Measurements from ENCODE around the gene MS4A4E.
"Not testable (repeated sequence)": the region's sequence is repeated elsewhere in the genome, so short reads cannot be mapped to it uniquely, and the experiment has no call there.

MS4A4E gene

GRCh38 chr11:60168306-60168705 lies 74.6 kb downstream of the MS4A4E start:
- Histone ChIP-seq H3K9me3 (ENCODE audit: low read length) (no peaks in the 10 kb centered on the region), H3K36me3 (ENCODE audit: insufficient read depth, low read length) (no peaks in the 10 kb centered on the region), H3K4me1 (ENCODE audit: insufficient read depth, low read length) (no peaks in the 10 kb centered on the region), H3K27me3 (ENCODE audit: control insufficient read depth in 1 of 2, insufficient read depth in 2 of 2, low read length in 2 of 2) (no peaks in the 10 kb centered on the region), H3K27ac (ENCODE audit: low read depth, low read length) (no peak overlapping the region), H3K9ac (ENCODE audit: low read length) (no peak overlapping the region), H3K4me3 (ENCODE audit: low read depth in 1 of 2, low read length in 2 of 2) (no peak overlapping the region)

GRCh38 chr11:60165951-60166350 lies 77.0 kb downstream of the MS4A4E start:
- Histone ChIP-seq H3K9ac (ENCODE audit: low read length) (no peak overlapping the region), H3K4me3 (ENCODE audit: low read depth in 1 of 2, low read length in 2 of 2) (no peak overlapping the region), H3K4me1 (ENCODE audit: insufficient read depth, low read length) (no peaks in the 10 kb centered on the region), H3K9me3 (ENCODE audit: low read length) (no peaks in the 10 kb centered on the region), H3K27ac (ENCODE audit: low read depth, low read length) (no peak overlapping the region), H3K27me3 (ENCODE audit: control insufficient read depth in 1 of 2, insufficient read depth in 2 of 2, low read length in 2 of 2) (no peaks in the 10 kb centered on the region), H3K36me3 (ENCODE audit: insufficient read depth, low read length) (no peaks in the 10 kb centered on the region)

GRCh38 chr11:60165538-60165937 lies 77.4 kb downstream of the MS4A4E start:
- H3K27me3 ChIP-seq (ENCODE audit: control insufficient read depth in 1 of 2, insufficient read depth in 2 of 2, low read length in 2 of 2) = no peaks in the 10 kb centered on the region
- no peaks in the 10 kb centered on the region for H3K4me1 ChIP-seq (ENCODE audit: insufficient read depth, low read length)
- no peaks in the 10 kb centered on the region for H3K9me3 ChIP-seq (ENCODE audit: low read length)
- no peak overlapping the region for H3K27ac ChIP-seq (ENCODE audit: low read depth, low read length)
- no peaks in the 10 kb centered on the region for H3K36me3 ChIP-seq (ENCODE audit: insufficient read depth, low read length)
- H3K4me3 ChIP-seq (ENCODE audit: low read depth in 1 of 2, low read length in 2 of 2) = no peak overlapping the region
- no peak overlapping the region for H3K9ac ChIP-seq (ENCODE audit: low read length)

GRCh38 chr11:60164550-60165075 lies 78.3 kb downstream of the MS4A4E start:
- Histone ChIP-seq H3K4me3 (ENCODE audit: low read depth in 1 of 2, low read length in 2 of 2) (no peak overlapping the region), H3K36me3 (ENCODE audit: insufficient read depth, low read length) (no peaks in the 10 kb centered on the region), H3K27ac (ENCODE audit: low read depth, low read length) (no peak overlapping the region), H3K9me3 (ENCODE audit: low read length) (no peaks in the 10 kb centered on the region), H3K4me1 (ENCODE audit: insufficient read depth, low read length) (no peaks in the 10 kb centered on the region), H3K9ac (ENCODE audit: low read length) (no peak overlapping the region), H3K27me3 (ENCODE audit: control insufficient read depth in 1 of 2, insufficient read depth in 2 of 2, low read length in 2 of 2) (no peaks in the 10 kb centered on the region)

- Histone ChIP-seq H3K9me3 (ENCODE audit: low read length) (no peaks in the 10 kb centered on the region), H3K4me1 (ENCODE audit: insufficient read depth, low read length) (no peaks in the 10 kb centered on the region), H3K27me3 (ENCODE audit: control insufficient read depth in 1 of 2, insufficient read depth in 2 of 2, low read length in 2 of 2) (no peaks in the 10 kb centered on the region), H3K27ac (ENCODE audit: low read depth, low read length) (no peak overlapping the region), H3K4me3 (ENCODE audit: low read depth in 1 of 2, low read length in 2 of 2) (no peak overlapping the region), H3K36me3 (ENCODE audit: insufficient read depth, low read length) (no peaks in the 10 kb centered on the region), H3K9ac (ENCODE audit: low read length) (no peak overlapping the region)
Observed at GRCh38 chr11:60161766-60162165, 81.2 kb downstream of the MS4A4E start.

GRCh38 chr11:60161107-60161506 lies 81.8 kb downstream of the MS4A4E start:
- no peaks in the 10 kb centered on the region for H3K4me1 ChIP-seq (ENCODE audit: insufficient read depth, low read length)
- no peaks in the 10 kb centered on the region for H3K27me3 ChIP-seq (ENCODE audit: control insufficient read depth in 1 of 2, insufficient read depth in 2 of 2, low read length in 2 of 2)
- no peak overlapping the region for H3K27ac ChIP-seq (ENCODE audit: low read depth, low read length)
- H3K9me3 ChIP-seq (ENCODE audit: low read length) = no peaks in the 10 kb centered on the region
- no peaks in the 10 kb centered on the region for H3K36me3 ChIP-seq (ENCODE audit: insufficient read depth, low read length)
- no peak overlapping the region for H3K9ac ChIP-seq (ENCODE audit: low read length)
- no peak overlapping the region for H3K4me3 ChIP-seq (ENCODE audit: low read depth in 1 of 2, low read length in 2 of 2)

- Histone ChIP-seq H3K27ac (ENCODE audit: low read depth, low read length) (no peak overlapping the region), H3K4me1 (ENCODE audit: insufficient read depth, low read length) (no peaks in the 10 kb centered on the region), H3K4me3 (ENCODE audit: low read depth in 1 of 2, low read length in 2 of 2) (no peak overlapping the region), H3K36me3 (ENCODE audit: insufficient read depth, low read length) (no peaks in the 10 kb centered on the region), H3K27me3 (ENCODE audit: control insufficient read depth in 1 of 2, insufficient read depth in 2 of 2, low read length in 2 of 2) (no peaks in the 10 kb centered on the region), H3K9me3 (ENCODE audit: low read length) (no peaks in the 10 kb centered on the region), H3K9ac (ENCODE audit: low read length) (no peak overlapping the region)
Observed at GRCh38 chr11:60159868-60160267, 83.1 kb downstream of the MS4A4E start.

- Histone ChIP-seq H3K27me3 (ENCODE audit: control insufficient read depth in 1 of 2, insufficient read depth in 2 of 2, low read length in 2 of 2) (no peaks in the 10 kb centered on the region), H3K4me3 (ENCODE audit: low read depth in 1 of 2, low read length in 2 of 2) (no peak overlapping the region), H3K27ac (ENCODE audit: low read depth, low read length) (no peak overlapping the region), H3K9ac (ENCODE audit: low read length) (no peak overlapping the region), H3K36me3 (ENCODE audit: insufficient read depth, low read length) (no peaks in the 10 kb centered on the region), H3K4me1 (ENCODE audit: insufficient read depth, low read length) (no peaks in the 10 kb centered on the region), H3K9me3 (ENCODE audit: low read length) (no peaks in the 10 kb centered on the region)
Observed at GRCh38 chr11:60159284-60159683, 83.7 kb downstream of the MS4A4E start.

GRCh38 chr11:60158636-60159035 lies 84.3 kb downstream of the MS4A4E start:
- Histone ChIP-seq H3K36me3 (ENCODE audit: insufficient read depth, low read length) (no peaks in the 10 kb centered on the region), H3K4me1 (ENCODE audit: insufficient read depth, low read length) (no peaks in the 10 kb centered on the region), H3K27me3 (ENCODE audit: control insufficient read depth in 1 of 2, insufficient read depth in 2 of 2, low read length in 2 of 2) (no peaks in the 10 kb centered on the region), H3K9ac (ENCODE audit: low read length) (no peak overlapping the region), H3K27ac (ENCODE audit: low read depth, low read length) (no peak overlapping the region), H3K9me3 (ENCODE audit: low read length) (no peaks in the 10 kb centered on the region), H3K4me3 (ENCODE audit: low read depth in 1 of 2, low read length in 2 of 2) (no peak overlapping the region)

GRCh38 chr11:60155931-60156330 lies 87.0 kb downstream of the MS4A4E start:
- Histone ChIP-seq H3K9ac (ENCODE audit: low read length) (no peak overlapping the region), H3K36me3 (ENCODE audit: insufficient read depth, low read length) (no peaks in the 10 kb centered on the region), H3K27ac (ENCODE audit: low read depth, low read length) (no peak overlapping the region), H3K4me1 (ENCODE audit: insufficient read depth, low read length) (no peaks in the 10 kb centered on the region), H3K9me3 (ENCODE audit: low read length) (no peaks in the 10 kb centered on the region), H3K27me3 (ENCODE audit: control insufficient read depth in 1 of 2, insufficient read depth in 2 of 2, low read length in 2 of 2) (no peaks in the 10 kb centered on the region), H3K4me3 (ENCODE audit: low read depth in 1 of 2, low read length in 2 of 2) (no peak overlapping the region)

- H3K4me3 ChIP-seq (ENCODE audit: low read depth in 1 of 2, low read length in 2 of 2) = not testable (repeated sequence)
Observed at GRCh38 chr11:60152727-60153126, 90.2 kb downstream of the MS4A4E start.

GRCh38 chr11:60150279-60150678 lies 92.7 kb downstream of the MS4A4E start:
- H3K9me3 ChIP-seq (ENCODE audit: low read length) = no peaks in the 10 kb centered on the region
- no peak overlapping the region for H3K9ac ChIP-seq (ENCODE audit: low read length)
- H3K27me3 ChIP-seq (ENCODE audit: control insufficient read depth in 1 of 2, insufficient read depth in 2 of 2, low read length in 2 of 2) = no peaks in the 10 kb centered on the region
- no peak overlapping the region for H3K4me3 ChIP-seq (ENCODE audit: low read depth in 1 of 2, low read length in 2 of 2)
- no peaks in the 10 kb centered on the region for H3K36me3 ChIP-seq (ENCODE audit: insufficient read depth, low read length)
- no peak overlapping the region for H3K27ac ChIP-seq (ENCODE audit: low read depth, low read length)
- H3K4me1 ChIP-seq (ENCODE audit: insufficient read depth, low read length) = no peaks in the 10 kb centered on the region

More at GRCh38 chr11:60152727-60153126, 90.2 kb downstream of the MS4A4E start:
- not testable (repeated sequence) for H3K27me3 ChIP-seq (ENCODE audit: control insufficient read depth in 1 of 2, insufficient read depth in 2 of 2, low read length in 2 of 2); H3K36me3 ChIP-seq (ENCODE audit: insufficient read depth, low read length); H3K9me3 ChIP-seq (ENCODE audit: low read length); H3K27ac ChIP-seq (ENCODE audit: low read depth, low read length); H3K4me1 ChIP-seq (ENCODE audit: insufficient read depth, low read length); H3K9ac ChIP-seq (ENCODE audit: low read length)

All from muscle layer of colon (tissue), 2 donors.